Hair follicle dermal papilla cell (primary cell): Measurements from ENCODE around the gene COA1. TPM values are rescaled to one million over a fixed set of nuclear protein-coding genes. Genes with fewer than 3 reads are reported as not detected.

Experiments
- total RNA-seq: library from RNA; depleted of rRNA; stranded (reverse); fragments of >200 nt; gene quantifications from 2 replicates; pipeline ENCODE4 v1.2.3, GENCODE V29; 2012

COA1 gene, protein sequence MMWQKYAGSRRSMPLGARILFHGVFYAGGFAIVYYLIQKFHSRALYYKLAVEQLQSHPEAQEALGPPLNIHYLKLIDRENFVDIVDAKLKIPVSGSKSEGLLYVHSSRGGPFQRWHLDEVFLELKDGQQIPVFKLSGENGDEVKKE
- 37.8 and 43.2 TPM in 2 replicates for total RNA-seq

GRCh38 chr7:43729214-43729923, at the start of gene COA1:
COA1 (minus strand) TSS chr7:43729523; CDS start chr7:43648614, 80,909 bp downstream.

GRCh38 chr7:43758029-43758821, 28.9 kb upstream of the COA1 start, which contains the start of gene BLVRA:
BLVRA (plus strand) TSS chr7:43758680; CDS start chr7:43771159, 12,479 bp downstream.

Other genes with a start within 250 kb of the COA1 start
- gene STK17A, start 146.4 kb downstream of the COA1 start, total RNA-seq = 56.8 and 76.9 TPM in 2 replicates
- gene BLVRA, start 29.2 kb upstream of the COA1 start, total RNA-seq = 17.2 and 27.6 TPM in 2 replicates
- 80.2 and 90.2 TPM in 2 replicates for gene MRPS24, start 140.0 kb upstream of the COA1 start, total RNA-seq
- 37.2 and 42.8 TPM in 2 replicates for gene URGCP, start 177.1 kb upstream of the COA1 start, total RNA-seq
- gene UBE2D4, start 196.9 kb upstream of the COA1 start, total RNA-seq = 18.8 and 22.6 TPM in 2 replicates